ENCODE measurements around the gene ACP5.
"Not testable (repeated sequence)": the region's sequence is repeated elsewhere in the genome, so short reads cannot be mapped to it uniquely, and the experiment has no call there.

The ACP5 gene

DNA sequence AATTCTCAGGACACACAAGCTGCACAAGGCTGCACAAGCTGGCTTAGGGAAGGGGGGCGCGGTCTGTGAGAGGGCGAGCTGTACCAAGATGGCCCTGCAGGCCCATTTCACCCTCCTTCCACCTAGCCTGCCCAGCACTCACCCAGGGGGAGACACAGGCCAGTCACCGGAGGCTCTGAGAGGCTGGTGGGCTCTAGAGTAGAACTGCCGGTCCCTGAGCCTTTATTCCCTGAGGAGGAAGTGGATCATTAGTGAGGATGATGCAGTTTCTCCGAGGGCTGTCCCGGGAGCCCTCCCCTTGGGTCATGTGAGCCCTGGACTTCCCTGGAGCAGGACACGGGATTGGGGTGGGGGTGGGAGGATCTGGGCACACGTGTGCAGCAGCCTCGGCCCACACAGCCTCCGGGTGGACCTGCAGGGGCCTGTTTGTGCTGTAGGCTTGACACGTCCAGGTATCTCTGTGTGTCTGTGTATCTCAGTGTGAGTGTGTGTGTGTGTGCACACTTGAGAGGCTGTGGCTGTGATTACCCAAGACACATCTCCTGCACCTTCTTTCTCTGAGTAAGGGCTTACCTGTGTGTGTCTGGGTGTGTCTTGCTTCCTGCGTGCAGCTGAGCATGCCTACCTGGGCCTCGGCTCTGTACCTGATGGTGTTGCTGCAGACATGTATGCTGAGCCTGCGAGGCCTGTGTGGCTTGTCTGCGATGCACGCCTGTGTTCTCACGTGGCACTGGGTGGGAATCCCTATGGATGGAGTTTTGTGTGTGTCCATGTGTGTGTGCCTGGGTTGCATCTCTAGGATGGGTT is at the start of gene ACP5:
Gene ACP5, minus strand, starts transcription at position 195 of the 807 bp plus-strand sequence. CDS start 328 bp downstream, outside the sequence.
- DNase-seq (ENCODE audit: low read depth): no peak

DNA sequence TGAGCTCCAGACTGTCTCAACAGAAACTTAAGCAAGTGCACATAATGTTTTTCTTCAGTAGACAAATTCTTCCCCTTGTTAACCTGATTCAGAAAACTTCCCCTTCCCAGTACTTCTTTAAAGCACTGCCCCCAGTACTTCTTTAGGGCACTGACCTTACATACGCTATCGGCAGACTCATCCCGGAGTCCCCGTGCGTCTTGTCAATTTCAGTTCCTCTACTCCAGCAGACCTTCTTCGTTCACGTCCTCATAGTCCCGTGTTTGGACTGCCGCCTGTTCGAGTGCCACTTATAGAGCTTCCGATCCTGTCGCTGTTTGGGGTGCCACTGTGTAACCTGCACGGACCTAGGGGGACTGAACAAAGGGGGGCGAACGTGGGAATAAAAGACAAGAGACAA is 48.8 kb upstream of the ACP5 start:
- no peak for DNase-seq (ENCODE audit: low read depth)

DNA sequence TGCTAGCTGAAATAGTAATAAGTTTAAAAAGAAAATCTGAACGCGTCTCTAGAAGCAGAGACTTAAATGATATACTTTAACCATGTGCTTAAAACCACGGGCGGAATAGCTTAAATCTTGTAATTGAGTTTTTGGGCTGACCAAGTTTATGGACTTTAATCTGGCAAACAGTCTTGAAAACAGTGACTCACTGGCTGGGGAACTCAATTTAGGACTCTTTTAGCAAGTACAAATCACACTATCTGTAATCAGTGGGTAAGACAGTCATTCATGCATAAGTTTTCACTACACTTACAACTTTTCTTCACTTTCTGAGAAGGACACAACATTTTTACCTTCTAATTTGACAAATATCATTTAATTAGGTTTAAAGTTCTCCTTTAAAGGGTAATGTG is 46.6 kb upstream of the ACP5 start:
- peak; percentile 49 for DNase-seq (ENCODE audit: low read depth)

DNA sequence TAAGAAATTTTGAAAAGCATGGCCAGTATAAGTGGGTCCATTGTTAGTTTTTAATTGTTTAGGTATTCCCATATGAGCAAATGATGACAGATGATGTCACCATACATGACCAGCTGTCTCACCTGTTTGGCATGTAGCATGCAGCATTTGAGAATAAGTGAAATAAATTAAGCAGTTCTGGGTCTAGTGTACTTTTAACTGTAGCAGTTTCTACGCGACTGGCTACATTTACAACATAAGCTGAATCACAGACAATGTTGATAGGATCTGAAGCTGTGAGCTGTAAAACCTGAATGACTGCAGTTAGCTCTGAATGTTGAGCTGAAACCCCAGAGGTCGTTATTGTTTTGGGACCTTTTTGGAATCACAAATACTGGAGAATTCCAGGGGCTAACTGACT is 45.0 kb upstream of the ACP5 start:
- DNase-seq (ENCODE audit: low read depth): not testable (repeated sequence)

DNA sequence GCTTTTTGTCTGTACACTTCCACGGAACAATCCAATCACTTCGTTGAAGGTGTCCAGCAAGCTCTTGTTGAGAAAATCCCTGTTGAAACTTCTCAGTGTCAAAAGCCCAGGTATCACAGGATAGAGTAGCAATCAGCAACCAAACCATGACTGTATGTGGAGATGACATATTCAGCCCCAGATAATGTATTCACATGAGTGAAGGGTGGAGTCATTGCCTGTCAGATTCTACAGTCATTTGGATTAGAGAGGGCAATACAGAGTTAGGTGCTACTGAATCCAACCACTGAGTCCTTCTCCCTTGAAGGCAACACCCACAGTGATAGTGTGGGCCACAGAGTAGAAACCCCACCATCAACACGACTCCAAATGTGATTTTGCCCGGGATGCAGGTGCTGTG is 43.1 kb upstream of the ACP5 start:
- no peak for DNase-seq (ENCODE audit: low read depth)

DNA sequence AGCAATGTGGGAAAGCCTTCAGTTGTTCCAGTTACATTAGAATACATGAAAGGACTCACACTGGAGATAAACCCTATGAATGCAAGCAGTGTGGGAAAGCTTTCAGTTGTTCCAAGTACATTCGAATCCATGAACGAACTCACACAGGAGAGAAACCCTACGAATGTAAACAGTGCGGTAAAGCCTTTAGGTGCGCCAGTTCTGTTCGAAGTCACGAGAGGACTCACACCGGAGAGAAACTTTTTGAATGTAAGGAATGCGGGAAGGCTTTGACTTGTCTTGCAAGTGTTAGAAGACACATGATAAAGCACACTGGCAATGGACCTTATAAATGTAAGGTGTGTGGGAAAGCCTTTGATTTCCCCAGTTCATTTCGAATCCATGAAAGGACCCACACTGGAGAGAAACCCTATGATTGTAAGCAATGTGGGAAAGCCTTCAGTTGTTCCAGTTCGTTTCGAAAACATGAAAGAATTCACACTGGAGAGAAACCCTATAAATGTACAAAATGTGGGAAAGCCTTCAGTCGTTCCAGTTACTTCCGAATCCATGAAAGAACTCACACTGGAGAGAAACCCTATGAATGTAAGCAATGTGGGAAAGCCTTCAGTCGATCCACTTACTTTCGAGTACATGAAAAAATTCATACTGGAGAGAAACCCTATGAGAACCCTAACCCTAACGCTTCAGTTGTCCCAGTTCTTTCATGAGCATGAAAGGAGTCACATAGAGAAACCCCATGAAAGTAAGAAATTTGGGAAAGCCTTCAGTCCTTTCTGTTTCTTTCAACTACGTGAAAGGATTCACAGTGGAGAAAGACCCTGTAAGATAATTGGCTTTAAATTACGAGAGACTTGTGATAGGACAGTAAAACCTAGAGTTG is 40.0 kb upstream of the ACP5 start:
- DNase-seq (ENCODE audit: low read depth): no peak

DNA sequence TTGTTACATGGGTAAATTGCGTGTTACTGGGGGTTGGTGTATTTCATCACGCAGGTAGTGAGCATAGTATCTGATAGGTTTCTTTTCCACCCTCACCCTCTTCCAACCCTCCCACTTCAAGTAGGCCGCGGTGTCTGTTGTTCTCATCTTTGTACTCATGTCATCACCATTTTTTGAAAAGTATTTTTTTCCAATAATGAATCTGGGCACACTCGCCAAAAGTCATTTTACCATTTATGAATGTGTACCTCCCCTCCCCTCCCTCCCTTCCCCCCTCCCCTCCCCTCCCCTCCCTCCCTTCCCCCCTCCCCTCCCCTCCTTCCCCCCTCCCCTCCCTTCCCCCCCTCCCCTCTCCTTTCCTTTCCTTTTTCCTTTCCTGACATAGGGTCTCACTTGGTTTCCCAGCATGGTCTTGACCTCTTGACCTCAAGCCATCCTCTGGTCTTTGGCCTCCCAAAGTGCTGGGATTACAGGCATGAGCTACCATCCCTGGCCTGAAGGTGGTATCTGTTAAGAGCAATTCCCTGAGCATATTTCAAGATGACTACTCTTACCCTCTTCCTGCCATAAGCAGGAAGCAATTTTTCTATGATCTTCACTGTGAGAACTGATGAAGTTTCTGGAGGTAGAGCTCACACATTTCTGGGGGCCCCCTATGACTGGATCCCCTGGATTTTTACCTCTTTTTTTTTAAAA is 35.5 kb upstream of the ACP5 start:
- DNase-seq (ENCODE audit: low read depth): no peak

DNA sequence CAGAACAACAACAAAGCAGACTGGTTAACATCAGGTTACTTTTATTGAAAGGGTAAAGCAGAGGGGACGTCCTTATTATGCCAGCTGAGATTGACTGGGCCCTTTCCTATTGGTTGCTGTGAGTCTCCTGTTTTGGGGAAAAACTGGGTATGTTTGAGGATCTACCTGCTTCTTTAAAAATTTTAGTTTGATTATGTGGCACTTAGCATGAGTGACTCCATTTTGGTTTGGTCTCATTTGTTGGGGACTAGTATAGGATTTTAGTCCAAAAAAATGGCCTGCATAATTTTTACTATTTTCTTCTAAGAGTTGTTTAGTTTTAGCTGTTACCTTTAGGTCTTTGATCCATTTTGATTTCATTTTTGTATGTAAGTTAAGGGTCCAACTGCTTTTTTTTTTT is 34.3 kb upstream of the ACP5 start:
- DNase-seq (ENCODE audit: low read depth): no peak

DNA sequence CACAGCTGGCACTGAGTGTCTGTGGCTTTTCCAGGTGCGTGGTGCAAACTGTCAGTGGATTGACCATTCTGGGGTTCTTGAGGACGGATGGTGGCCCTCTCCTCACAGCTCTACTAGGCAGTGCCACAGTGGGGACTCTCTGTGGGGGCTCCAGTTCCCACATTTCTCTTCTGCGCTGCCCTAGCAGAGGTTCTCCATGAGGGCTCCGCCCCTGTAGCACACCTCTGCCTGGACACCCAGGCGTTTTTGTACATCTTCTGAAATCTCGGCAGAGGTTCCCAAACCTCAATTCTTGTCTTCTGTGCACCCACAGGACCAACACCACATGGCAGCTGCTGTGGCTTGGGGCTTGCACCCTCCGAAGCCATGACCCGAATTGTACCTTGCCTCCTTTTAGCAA is 29.0 kb upstream of the ACP5 start:
- DNase-seq (ENCODE audit: low read depth): no peak

DNA sequence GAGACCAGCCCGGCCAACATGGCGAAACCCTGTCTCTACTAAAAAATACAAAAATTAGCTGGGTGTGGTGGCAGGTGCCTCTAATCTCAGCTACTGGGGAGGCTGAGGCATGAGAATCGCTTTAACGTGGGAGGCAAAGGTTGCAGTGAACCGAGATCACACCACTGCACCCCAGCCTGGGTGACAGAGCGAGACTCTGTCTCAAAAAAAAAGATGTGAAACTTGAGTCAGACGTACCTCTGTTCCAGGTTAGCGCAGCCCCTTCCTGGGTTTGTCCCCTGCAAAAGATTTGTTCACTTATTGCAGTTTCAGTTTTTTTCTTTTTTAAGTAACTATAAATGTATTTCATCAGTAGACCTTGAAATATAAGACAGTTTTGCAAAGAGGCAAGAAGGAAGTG is 22.3 kb upstream of the ACP5 start:
- not testable (repeated sequence) for DNase-seq (ENCODE audit: low read depth)

DNA sequence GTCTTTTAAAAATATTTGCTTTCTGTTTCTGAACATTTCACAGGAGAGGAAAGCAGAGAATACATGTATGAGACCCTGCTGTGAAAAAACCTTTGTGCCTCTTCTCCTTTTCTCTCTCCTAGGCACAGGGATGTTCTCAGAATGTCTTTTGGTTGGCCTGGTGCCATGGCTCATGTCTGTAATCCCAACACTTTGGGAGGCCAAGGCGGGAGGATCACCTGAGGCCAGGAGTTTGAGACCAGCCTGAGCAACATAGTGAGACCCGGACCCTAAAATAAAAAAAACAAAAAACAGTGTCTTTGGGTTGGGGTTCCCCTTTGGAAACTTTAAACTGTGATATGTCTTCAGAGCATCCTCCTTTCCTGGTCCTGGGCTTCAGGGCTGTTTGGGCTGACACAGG is 21.3 kb upstream of the ACP5 start:
- DNase-seq (ENCODE audit: low read depth): no peak

DNA sequence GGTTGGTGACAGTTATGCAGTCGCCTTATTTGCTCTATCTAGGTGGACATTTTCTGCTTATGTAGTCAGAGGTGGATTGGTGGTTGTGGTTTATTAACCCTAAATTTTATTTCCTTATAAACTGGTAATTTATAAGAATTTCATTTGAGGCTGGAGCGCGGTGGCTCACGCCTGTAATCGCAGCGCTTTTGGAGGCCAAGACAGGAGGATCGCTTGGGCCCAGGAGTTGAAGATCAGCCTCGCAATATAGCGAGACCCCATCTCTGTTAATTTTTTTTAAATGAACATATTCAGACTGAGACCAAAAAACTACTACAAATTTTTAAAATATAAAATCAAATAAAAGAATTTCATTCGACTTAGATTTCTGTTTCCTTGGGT is 20.6 kb upstream of the ACP5 start:
- DNase-seq (ENCODE audit: low read depth): no peak

DNA sequence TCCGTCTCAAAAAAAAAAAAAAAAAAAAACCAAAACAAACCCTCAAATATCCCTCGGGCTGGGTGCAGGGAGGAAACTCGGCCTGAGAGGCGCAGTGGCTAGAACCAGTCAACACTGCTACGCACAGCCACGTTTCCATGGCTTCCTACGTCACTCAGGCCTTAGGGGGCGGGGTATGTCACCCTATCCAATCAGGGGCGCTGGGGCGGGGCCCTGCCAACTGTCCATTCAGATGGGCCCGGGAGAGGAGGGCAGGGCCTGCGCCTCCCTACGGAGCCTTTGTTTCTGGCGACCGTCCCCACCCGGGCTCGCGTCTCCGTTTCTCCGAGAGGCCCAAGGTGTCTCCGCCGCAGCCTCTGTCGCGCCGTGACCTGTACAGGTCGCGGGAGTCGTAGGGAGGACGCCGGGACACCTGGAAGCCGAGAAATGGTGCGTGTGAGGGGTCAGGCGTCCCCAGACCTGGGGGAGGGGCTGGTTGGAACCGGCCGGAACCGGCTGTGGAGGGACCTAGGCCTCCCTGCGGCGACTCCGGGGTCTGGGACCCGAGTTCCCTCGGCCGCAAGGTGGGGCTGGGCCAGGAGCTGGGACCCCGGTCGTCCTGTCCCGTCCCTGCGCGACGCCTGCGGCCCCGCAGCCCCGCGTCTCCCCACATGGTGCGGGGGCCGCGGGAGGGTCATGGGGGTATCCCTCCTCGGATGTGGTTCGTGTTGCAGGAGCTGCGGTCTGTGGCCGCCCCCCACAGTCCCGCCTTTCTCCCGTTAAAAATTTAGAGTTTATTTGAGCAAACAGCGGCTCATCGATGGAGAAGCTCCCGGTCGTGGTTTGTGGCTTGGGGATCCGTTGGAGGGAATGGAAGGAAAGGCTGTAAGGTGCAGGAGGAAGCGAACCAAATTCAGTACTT is 20.0 kb upstream of the ACP5 start, which contains the start of gene ZNF627:
Gene ZNF627, plus strand, starts transcription at position 282 of the 901 bp plus-strand sequence. Its CDS starts 145 bp downstream, at position 427.
- peak; percentile 98 for DNase-seq (ENCODE audit: low read depth)

DNA sequence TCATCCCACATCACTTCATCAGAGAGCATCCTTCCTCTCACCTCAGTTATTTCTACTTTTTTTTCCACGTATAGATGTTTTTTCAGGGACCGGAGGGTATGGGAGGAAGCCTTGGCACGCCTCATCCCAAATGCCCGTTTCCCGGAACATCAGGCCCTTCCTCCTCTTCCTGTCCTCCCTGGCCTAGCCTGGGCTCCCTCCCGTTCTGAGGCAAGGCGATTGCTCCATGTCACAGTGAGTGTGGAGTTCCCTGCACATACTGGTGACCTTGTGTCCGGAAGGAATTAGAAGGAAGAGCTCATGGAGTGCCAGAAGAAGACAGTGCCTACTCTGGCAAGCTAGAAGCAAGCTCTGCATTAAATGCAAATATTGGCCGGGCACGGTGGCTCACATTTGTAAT is 18.7 kb upstream of the ACP5 start:
- DNase-seq (ENCODE audit: low read depth): no peak

DNA sequence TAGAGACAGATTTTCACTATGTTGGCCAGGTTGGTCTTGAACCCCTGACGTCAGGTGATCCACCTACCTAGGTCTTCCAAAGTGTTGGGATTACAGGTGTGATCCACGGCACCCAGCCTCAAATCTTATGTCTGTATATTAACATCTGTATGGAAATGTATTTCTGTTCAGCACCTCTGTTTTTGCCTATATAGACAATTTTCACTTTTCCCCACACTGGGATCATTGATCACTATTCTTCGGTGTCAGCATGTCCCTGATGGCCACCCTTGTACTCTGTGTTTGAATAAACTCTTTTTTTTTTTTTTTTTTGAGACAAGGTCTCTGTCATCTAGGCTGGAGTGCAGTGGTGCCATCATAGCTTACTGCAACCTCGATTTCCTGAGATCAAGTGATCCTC is 16.6 kb upstream of the ACP5 start:
- DNase-seq (ENCODE audit: low read depth): no peak

DNA sequence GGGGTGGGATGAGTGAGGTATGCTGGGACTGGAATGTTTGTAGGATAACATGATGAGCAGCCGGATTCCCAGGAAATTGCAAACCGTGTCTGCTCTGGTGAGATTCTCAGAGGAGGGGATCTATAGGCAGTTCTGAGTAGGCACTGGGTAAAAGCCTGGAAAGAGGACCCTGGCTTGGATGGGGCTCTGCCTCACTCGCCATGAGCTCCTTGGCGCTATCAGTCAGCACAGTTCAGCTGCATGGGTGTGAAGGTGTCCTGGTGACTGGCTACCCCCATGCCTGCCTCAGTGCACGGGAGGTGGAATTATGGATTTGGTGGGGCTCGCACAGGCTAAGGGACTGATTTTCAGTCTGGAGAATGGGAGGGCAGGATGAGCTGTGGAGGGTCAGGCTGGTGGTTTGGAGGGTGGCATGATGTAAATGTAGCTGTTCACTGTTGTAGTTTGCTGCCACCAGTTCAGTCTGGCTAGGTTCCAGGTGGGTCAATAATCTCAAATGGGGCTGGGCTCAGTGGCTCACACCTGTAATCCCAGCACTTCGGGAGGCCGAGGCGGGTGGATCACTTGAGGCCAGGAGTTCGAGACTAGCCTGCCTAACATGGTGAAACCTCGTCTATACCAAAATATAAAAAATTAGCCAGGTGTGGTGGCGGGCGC is 10.7 kb upstream of the ACP5 start:
- no peak for DNase-seq (ENCODE audit: low read depth)

DNA sequence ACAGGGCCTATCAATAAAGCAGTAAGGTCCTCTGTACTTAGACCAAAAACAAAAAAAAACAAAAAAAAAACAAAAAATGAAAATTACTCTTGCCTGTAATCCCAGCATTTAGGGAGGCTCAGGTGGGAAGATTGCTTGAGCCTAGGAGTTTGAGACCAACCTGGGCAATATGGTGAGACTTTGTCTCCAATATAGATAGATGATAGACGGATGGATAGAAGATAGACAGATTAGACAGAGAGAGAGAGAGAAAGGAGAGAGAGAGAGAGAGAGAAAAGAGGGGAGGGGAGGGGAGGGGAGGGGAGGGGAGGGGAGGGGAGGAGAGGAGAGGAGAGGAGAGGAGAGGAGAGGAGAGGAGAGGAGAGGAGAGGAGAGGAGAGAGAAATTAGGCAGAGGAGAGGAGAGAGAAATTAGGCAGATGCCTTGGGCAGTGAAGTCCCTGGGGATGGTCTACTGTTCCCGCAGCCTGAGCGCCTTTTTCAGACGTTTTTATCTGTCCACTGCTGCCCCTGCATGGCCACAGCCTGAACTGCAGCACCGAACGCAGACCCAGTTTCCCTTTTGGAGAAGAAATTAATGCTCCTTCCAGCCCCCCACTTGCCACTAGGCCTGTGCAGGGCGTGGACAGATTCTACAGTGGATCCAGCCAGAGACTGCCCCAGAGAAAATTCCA is 10.0 kb upstream of the ACP5 start:
- peak; percentile 53 for DNase-seq (ENCODE audit: low read depth)

DNA sequence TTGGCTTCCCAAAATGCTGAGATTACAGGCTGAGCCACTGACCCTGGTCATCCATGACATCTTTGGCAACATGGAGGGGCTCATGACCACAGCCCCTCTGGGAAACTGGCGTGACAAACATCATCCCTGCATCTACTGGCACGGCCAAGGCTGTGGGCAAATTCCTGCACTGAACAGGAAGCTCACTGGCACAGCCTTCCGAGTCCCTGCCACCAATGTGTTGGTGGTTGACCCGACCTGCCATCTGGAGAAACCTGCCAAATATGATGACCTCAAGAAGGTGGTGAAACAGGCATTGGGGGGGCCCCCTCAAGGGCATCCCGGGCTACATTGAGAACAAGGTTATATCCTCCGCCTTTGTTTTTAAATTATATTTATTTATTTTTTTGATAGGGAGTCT is 8.9 kb upstream of the ACP5 start:
- no peak for DNase-seq (ENCODE audit: low read depth)

DNA sequence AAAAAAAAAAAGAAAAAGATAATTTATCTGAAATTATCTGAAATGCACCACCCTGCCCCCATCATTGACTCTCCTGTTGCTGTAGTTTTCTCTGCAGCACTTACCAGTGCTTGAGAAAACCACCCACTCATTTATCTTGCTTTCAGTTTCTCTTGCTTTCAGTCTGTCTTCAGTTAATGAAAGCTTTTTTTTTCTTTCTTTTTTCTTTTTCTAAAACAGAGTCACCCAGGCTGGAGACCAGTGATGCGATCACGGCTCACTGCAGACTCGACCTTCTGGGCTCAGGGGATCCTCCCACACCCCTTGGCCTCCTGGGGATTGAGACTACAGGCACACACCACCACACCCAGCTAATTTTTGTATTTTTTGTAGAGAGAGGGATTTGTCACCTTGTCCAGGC is 4.3 kb upstream of the ACP5 start:
- DNase-seq (ENCODE audit: low read depth): peak; percentile 61

DNA sequence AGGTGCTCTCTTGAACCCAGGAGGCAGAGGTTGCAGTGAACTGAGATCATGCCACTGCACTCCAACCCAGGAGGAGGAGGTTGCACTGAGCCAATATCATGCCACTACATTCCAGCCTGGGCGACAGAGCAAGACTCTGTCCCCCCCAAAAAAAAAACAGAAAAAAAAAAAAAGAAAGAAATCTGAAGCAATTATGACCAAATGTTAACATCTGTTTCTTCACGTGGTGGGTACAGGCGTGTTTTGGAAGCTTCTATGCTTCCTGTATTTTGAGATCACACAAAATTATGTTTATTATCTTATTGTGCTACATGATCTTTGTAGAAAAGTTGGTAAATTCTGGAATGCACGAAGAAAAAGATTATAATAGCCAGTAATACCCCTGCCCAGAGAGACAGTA is 2.7 kb upstream of the ACP5 start:
- no peak for DNase-seq (ENCODE audit: low read depth)
